ENCODE results near the gene TMEM200B. TPM values are rescaled to one million over a fixed set of nuclear protein-coding genes. Genes with fewer than 3 reads are reported as not detected.

TMEM200B gene
- total RNA-seq = 5.9 and 6.6 TPM in 2 replicates

DNA sequence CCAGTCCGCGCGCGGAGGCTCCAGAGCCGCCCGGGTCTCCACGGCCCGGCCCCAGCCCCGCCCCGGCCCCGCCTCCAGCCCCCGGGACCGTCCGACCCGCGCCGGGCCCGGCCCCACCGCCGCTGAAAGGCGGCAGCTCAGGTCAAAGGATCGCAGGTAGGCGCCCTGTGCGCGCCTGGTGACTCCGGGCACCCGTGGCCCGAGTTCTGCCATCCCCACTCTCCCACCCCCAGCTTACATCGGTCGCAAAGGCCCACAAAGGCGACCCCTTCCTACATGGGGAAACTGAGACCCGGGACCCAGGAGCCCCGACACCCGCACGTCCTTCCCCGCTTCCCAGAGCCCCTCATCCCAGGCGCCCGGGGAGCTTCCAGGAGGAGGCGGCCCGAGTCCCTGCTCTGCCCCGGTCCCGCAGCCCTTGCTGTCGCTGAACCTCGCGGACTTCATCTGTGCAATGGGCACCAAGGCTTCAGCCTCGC lies at the start of gene TMEM200B:
TSS of gene TMEM200B (minus strand) at position 17 of the 479 bp plus-strand sequence. CDS start 2,075 bp downstream, outside the sequence.

Other genes starting within 250 kb of the TMEM200B start
- gene EPB41, start 209.3 kb downstream of the TMEM200B start, total RNA-seq = 17.2 and 18.5 TPM in 2 replicates
- 47.8 and 50.0 TPM in 2 replicates for gene SRSF4, start 58.0 kb upstream of the TMEM200B start, total RNA-seq
- gene MECR, start 107.0 kb upstream of the TMEM200B start, total RNA-seq = 31.2 and 31.5 TPM in 2 replicates
- 15.9 and 36.2 TPM in 2 replicates for gene PTPRU, start 112.6 kb upstream of the TMEM200B start, total RNA-seq

Data from hair follicular keratinocyte (primary cell).